Limb (tissue), 2 donors: Measurements from ENCODE around the gene QPCT.

Source experiments
- DNase-seq, 2 donors: peaks; one replicate each; pipeline ENCODE4 v3.0.0-alpha.2; 2016; ENCODE audit errors: extremely low spot score in 2 of 2

The QPCT gene

GRCh38 chr2:37324786-37325624, 19.4 kb upstream of the QPCT start, which contains the start of gene PRKD3:
PRKD3 (minus strand) TSS chr2:37324833; CDS start chr2:37316524, 8,309 bp downstream.
- DNase-seq, result peak; percentile 33 to 90

DNA sequence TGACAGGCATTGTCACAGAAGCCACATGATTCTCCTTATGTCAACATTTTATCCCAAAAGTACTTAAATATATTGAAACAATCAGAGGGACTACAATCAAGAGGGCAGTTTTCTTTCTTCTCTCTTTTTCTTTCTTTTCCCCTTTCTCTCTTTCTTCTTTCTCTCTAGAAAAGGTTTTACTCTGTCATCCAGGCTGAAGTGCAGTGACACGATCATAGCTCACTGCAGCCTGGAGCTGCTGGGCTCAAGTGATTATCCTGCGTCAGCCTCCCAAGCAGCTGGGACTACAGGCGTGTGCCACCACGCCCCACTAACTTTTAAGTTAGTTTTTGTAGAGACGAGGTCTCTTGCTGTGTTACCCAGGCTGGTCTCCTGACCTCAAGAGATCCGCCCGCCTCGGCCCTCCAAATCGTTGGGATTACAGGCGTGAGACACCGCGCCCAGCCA, 18.8 kb upstream of the QPCT start:
- DNase-seq, result no peak

DNA sequence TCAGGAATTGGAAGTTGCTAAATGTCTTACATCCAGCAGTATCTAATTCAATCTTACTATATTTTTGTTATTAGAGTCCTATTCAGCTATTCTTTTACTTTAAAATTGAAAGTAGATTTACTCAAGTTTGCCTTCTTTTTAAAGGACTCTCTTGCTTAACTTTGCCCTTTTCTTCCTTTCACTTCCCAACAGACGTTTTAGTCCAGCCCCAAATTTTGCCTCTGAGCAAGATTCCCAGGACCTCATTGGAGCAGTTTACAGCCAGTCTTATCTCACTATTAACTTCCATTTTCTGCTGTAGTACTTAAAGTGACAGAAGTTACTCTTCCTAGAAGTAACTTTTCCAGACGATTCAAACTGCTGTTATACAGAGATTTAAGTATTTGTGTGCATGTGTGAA, 18.1 kb upstream of the QPCT start:
- peak in 1 of 2 donors; percentile 51 for DNase-seq

GRCh38 chr2:37326866-37327634, 17.4 kb upstream of the QPCT start:
- DNase-seq, result no peak

GRCh38 chr2:37330681-37331080, 13.7 kb upstream of the QPCT start:
- DNase-seq, result no peak

DNA sequence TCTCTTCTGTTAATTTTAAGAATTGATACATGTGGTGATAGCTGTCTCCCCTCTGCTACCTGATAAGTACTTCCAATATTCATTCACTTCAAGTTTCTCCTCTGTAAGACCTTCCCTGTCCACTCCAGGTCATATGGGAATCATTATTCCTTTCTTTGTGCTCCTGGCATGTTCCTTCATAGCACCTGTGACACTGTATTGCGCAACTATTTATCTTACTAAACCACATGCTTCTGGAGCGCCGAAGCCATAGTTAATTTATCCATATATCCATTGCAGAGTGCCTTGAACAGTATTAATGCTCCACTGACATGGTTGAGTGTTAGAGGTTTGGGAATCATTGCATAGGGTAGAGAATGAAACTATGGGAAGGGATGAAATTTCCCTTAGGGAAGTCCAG, 11.9 kb upstream of the QPCT start:
- no peak for DNase-seq

GRCh38 chr2:37333256-37333655, 11.2 kb upstream of the QPCT start:
- DNase-seq, result no peak

GRCh38 chr2:37335604-37336003, 8.8 kb upstream of the QPCT start:
- no peak for DNase-seq

- DNase-seq, result no peak
These were observed 6.7 kb upstream of the QPCT start for GRCh38 chr2:37337620-37338280.

GRCh38 chr2:37338933-37339332, 5.5 kb upstream of the QPCT start:
- no peak for DNase-seq

DNA sequence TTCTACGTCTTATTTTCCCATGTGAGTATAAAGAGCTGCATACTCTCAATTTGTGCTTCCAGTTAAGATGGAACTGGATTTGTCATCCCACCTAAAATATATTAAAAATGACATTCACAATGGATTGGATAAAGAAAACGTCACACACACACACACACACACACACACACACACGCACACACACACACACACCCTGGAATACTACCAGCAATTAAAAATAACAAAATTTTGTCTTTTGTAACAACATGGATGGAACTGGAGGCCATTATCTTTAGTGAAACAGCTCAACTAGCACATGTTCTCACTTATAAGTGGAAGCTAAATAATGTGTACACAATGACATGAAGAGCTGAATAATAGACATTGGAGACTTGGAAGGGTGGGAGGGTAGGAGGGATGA, 3.8 kb upstream of the QPCT start:
- no peak for DNase-seq

- DNase-seq, result no peak
These were observed 1.7 kb upstream of the QPCT start for GRCh38 chr2:37342591-37343220.

- DNase-seq, result peak in 1 of 2 donors; percentile 60
These were observed 644 bp upstream of the QPCT start for GRCh38 chr2:37343537-37344434.

GRCh38 chr2:37348155-37348554, 3.7 kb downstream of the QPCT start:
- no peak for DNase-seq

DNA sequence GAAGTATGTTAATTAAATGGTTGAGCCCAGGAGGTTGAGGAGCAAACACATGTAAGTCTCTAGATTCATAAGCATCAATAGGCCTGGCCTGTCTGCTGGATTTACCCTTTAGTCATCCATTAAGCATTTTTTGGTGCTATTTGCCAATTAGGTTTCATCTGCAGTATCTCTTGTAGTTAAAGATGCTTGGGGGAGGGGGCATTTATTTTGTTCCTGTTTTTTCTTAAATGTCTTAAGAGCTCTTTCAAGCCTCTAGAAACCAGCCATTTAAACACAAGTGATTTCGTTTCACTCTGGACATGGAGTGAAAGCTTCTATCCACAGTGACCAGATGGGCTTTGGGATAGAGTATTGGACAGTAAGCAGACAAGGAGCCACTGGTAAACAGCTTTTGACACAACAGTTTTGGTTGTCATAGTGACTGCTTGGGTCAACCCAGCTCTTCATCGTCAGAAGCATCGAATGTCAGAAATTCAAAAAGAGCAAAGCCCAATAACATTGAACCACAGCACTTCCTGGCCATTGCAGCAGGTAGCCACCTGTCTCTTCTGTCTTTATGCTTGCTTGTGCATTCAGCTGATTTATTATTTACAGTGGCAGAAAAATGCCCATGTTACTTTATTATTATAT, 4.9 kb downstream of the QPCT start:
- no peak for DNase-seq

DNA sequence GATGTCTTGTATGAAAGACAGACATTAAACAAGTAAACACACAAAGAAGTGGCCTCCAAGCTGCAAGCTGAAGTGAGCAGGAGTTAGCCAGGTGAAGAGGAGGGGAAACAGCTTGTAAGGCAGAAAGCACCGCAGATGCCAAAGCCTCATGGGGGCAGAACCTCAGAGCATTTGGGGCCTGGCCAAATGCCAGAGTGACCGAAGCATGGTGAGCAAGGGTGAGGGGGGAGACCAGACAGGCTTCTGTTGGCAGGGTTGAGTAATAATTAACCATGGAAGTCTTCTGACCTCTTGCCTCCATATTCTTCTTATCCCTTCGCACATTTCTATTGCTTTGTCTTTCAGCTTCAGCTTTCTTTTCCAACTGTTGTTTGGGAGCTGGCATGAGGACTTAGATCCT, 5.6 kb downstream of the QPCT start:
- no peak for DNase-seq

DNA sequence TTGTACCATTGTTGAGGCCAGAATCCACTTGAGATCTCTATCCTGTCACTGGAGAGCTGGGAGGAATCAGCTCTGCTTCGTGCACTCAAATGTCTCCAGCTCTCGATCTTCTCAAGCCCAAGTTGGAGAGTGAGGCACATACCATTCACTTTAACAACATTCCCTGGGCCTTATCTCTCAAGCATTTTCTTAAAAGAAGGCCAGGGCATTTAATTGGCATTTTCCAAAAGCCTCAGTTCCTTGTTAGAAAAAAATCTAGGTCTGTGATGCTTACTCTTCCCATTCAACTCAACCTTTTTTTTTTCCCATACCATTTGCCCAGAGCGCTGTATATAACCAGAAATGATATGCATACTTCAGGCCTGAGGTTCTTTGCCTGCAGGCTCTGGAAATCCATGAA, 10.1 kb downstream of the QPCT start:
- DNase-seq, result no peak

DNA sequence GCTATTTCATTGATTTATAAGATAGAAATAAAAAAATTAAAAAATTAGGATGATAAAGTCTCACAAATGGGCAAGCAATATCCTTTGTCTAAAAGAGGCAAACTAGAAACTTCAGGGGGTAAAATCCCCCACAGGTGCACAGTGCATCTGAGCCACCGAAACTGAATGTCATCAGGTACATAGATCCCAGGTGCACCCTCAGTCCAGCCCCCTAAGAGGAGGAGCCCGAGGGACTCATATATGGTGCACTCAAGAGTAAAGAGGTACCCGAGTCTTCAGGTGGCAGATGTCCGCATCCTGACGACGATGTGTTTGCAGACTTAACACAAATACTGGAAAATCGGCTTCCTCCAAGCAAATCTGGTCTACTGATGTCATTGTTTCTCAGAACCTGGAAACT, 11.3 kb downstream of the QPCT start:
- no peak for DNase-seq

- DNase-seq, result no peak
These were observed 11.9 kb downstream of the QPCT start for GRCh38 chr2:37356299-37356698.

DNA sequence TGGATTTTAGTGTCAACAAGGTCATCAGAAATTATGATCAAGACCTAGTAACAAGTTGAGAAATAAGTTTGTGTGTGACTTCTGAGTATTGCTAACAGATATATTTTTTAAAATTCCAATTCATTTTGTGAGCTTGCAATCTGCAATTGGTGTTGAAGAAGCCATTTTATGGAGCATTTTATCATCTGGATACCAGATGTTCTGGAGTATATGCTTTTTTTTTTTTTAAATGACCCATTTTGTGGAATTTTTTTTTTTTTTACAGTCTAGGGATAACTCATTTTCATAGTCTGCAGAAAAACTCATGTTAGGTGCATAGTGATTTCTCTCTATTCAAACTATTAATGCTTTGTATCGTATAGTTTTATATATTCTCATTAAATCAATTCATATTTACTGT, 12.6 kb downstream of the QPCT start:
- no peak for DNase-seq
